ENCODE measurements around the gene CHST3.

Gene CHST3

DNA sequence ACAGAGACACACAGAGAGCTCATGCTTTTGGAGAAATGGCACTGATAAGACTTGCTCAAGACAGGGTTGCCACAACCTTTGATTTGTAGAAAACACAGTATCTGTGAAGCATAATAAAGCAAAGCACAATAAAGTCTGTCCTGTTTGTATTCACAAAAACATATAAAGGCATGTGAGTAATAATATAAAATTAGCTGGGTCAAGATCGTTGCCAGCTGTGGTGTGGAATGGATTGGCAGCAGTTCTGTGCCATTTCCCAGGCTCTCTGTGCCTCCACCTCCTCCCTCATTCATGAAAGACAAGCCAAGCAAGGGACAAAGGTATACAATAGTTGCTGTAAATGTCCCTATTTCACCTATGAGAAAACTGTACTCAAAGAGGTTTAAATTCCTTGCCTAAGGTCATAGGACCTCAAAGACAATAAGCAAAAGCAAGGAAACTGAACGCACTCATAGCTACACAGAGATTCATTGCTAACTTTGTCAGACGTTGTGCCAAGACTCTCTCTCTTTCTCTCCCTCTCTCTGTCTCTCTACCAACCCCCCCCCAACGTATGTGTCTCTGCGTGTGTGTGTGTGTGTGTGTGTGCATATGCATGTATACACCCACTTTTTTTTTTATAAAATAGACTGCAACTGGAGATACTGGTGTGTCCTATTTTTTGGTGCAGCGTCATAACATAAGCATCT lies 31.8 kb downstream of the CHST3 start:
- no peak for DNase-seq

DNA sequence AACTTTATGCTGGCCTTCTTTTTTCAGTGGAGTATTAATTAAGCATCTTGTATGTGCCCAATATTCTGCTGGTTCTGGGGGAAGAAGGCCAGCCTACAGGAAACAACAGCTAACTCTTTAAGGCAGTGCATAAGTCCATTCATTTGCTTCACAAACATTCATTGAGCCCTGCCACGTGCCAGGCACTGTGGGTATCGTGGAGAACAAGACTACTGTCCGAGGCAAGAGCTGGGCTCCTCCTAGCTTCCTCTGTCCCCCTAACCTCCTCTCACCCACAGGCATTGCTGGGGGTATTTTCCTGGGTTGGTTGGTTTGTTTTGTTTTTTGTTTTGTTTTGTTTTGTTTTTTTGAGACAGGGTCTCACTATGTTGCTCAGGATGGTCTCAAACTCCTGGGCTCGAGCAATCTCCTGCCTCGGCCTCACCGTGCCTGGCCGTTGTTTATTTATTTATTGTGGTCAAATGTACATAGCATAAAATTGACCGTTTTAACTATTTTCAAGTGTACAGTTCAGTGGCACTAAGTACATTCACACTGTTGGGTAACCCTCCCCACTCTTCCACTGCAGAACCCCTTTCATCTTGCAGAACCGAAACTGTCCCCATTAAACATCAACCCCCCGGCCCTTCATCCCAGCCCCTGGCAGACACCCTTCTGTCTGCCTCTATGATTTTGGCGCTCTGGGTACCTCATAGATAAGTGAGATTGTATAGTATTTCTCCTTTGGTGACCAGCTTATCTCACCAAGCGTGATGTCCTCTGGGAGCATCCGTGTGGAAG lies 32.6 kb downstream of the CHST3 start:
- DNase-seq = no peak

DNA sequence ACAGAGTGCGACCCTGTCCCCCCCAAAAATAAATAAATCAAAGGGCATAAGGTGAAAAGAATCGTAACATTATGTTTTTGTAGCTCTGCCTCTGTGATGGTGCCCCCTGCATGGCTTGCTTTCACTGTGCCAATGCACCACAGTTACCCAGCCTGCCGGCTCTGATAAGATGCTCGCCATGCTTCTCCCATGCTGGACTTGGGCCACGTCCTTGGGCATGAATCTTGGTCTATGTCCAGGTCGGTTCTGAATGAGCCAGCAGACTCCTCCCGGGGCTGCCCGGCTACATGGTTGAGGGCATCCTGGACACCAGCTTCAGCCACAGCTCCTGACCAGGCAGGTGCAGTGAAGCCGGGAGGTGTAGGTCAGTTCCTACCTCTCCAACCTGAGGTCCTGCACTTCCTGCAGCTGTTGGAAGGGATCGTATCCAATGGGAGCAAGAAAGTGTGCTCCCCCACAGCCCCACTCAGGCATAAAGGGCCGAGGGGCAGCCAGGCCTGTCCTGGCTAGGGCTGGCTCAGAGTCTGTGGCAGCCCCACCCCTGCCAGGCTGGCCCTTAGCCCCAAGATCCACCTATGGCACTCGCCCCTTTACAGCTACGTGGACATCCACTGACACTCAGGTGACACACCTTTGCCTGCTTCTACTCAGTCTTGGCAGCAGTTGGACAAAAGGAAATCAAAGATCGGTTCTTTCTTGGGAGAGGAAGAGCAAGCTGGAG lies 34.1 kb downstream of the CHST3 start:
- no peak for DNase-seq

DNA sequence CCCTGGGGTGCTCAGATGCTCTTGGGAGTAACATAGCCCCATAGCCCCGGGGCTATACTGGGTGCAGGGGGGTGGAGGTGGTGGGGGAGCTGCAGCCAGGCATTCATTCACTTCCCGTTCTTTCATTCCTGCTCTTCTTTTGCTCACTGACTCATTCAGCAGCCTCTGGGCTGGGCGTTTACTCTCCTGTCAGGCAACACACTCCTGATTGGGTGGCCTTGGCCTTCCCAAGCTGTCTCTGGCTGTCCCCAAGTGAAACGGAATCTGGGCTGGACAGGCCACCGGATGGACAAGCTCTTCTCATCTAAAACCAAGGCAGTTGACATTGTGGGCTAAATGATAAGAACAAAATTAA lies 34.6 kb downstream of the CHST3 start:
- DNase-seq = no peak

DNA sequence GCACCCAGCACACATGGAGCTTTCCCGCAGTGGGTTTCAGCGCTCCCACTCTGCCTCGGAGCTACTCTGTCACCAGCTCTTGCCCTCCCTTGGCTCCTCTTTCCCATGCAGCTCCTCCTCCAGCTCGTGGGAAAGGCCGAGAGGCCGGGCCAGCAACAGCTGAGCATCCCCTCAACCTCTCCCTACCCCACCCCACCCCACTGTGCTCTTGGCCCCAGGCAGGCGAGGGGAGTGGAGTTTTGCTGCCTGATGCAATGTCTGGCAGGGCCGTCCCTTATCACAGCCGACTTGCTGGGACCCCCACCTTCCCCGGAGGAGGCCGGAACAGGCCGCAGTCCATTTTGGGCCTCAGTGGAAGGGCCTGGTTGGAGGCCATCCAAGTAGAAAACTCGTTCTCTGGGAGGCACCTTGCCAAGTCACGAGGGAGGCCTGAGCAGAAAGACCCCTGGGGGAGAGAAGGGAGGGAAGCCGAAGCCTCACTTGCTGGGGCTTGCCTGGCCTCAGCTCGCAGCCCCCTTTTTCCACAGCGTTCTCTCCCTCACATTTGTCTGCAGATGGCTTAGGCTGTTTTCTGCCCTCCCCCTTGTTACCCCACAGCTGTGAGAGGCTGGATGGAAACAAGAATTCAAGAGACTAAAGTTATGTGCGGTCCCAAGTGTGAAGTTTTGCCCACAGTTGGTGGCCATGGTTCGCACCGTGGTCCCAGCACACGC lies 35.3 kb downstream of the CHST3 start:
- peak; percentile 38 for DNase-seq

DNA sequence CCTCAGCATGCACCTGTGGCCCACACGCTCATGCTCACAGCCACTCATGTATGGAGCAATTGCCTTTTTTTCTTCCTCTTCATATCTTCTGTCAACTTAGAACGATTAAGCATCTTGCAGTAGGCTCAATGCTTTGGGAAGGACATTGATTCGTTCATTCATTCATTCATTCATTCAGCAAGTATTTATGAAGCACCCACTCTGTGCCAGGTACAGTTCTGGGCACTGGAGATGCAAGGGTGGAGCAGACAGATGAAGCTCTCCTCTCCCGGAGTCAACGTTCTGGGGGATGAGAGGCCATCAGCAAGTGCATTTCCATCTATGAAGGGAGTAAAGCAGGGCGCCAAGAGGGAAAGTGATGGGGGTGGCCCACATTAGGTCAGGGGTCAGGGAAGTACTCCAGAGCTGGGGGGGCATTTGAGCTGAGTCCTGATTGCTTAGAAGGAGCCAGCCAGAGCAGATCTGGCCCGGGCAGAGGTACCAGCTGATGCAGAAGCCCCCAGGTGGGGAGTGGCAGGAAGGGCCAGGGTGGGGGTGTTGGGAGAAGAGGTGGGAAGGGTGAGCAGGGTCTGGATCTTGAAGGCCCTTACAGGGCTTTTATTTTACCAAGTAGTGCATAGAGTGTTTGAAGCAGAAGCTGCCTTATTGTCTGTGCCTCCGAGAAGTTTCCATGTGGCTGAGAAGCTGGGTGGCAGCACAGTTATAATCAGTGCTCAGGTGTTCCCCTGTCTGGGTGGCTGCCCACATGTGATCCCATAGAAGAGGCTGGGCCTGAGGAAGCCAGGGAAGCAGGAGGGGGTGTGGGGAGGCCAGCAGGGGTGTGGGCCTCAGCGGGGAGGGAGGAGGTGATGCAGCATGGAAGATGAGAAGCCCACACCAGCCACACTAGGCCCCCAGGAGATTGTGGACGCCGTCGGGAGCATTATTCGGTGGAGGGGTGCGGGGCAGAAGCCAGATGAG lies 36.2 kb downstream of the CHST3 start:
- no peak for DNase-seq

DNA sequence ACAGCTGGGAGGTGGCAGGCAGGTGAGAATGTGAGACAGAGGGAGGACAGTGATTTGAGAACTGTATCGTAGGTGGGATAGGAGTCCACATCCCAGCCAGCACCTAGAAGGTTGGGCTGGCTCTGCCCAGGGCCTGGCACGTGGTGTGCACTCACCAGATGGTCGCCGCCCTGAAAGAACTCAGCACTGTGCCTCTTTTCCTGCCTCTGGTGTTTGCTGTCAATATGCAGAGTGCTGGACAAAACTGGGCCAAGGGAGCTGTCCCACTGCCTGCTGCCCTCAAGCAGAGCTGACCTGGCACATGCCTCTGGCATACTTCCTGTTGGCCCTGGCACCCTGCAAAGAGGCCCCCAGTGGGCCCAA lies 36.8 kb downstream of the CHST3 start:
- DNase-seq = peak; percentile 14

DNA sequence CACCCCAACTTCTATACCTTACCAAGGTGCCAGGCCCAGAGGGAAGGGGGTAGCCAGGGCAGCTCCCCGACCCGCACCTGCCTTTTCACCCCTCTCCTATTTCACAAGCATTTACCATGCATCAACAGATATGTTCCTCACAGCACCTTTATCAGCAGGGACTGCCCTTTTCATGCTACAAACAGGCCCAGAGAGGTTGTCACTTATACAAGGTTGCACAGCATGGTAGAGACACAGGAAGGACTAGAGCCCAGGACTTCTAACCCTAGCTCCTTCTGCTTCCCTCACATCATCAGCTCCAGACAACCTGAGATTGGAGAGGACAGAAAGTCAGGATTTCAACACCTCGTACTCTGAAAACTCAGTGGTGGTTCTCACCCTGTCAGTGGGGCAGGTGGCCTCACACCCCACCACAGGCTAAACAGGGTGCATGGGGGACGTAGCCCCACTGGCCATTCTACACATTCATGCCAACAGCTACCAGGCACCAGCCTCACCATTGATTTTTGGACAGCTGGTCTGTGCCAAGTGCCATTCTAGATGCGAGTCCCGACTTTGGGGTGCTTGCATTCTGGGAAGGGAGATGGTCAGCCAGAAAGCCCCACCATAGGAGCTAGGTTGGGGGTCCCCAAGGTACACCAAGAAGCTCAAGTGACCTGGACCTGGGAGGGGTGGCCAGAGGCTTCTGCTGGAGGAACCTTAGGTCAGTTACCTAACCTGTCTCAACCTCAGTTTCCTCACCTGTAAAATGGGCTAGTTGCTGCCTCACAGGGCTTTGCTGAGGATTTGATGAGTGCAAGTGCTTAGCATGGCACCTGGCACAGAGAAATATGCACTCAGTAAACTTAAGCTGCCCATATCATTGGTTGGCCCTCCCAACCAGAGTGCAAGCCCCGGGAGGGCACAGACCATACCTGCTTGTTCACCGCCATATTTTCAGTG lies 38.4 kb downstream of the CHST3 start:
- DNase-seq = no peak

DNA sequence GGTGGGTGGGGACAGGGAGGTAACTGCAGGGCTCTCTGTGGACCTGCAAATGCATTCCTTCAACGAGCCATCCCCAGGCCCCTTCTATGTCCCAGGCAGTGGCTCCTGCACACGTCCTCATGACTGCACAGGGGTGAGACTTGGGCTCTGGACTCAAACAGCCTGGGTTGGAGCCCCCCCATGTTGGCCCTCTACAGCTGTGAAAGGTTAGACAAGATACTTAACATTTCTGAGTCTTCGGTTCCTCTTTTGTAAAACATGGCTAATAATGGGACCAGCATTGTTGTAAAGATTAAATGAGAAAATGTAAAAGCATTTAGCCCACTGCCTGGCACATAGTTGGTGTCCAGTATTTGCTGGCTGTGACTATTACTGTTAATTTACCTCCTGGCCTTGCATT lies 41.8 kb downstream of the CHST3 start:
- no peak for DNase-seq

DNA sequence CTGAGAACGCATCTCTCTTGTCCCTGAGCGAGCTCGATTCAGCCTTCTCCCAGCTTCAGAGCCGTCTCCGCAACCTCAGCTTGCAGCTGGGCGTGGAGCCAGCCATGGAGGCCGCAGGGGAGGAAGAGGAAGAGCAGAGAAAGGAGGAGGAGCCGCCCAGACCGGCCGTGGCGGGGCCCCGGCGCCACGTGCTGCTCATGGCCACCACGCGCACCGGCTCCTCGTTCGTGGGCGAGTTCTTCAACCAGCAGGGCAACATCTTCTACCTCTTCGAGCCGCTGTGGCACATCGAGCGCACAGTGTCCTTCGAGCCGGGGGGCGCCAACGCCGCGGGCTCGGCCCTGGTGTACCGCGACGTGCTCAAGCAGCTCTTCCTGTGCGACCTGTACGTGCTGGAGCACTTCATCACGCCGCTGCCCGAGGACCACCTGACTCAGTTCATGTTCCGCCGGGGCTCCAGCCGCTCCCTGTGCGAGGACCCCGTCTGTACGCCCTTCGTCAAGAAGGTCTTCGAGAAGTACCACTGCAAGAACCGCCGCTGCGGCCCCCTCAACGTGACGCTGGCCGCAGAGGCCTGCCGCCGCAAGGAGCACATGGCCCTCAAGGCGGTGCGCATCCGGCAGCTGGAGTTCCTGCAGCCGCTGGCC lies 43.2 kb downstream of the CHST3 start:
- no peak for DNase-seq

DNA sequence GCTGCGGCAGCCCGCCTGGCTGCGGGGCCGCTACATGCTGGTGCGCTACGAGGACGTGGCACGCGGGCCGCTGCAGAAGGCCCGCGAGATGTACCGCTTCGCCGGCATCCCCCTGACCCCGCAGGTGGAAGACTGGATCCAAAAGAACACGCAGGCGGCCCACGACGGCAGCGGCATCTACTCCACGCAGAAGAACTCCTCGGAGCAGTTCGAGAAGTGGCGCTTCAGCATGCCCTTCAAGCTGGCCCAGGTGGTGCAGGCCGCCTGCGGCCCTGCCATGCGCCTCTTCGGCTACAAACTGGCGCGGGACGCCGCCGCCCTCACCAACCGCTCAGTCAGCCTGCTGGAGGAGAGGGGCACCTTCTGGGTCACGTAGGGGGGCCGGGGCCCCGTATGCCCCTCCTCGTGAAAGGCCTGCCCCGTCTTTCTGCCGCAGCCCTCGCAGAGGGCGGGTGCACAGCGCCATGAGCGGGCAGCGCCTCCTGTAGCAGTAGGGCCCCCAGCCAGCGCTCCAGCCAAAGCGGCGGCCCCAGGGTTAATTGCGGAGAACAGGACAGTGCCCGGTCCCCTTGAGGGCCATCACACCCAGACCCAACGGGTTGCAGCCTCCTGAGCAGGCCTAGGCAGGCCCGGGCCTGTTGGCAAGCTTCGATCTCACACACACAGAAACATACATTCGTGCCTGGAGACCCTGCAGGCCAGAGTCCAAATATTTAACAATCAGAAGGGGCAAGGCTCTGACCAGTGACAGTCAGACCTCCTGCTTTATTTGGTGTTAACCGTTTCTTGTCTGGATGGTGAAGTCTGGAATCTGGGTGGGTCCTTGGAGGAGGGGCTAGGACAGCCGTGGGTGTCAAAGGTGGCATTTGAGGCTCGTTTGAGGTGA lies 44.1 kb downstream of the CHST3 start:
- no peak for DNase-seq

DNA sequence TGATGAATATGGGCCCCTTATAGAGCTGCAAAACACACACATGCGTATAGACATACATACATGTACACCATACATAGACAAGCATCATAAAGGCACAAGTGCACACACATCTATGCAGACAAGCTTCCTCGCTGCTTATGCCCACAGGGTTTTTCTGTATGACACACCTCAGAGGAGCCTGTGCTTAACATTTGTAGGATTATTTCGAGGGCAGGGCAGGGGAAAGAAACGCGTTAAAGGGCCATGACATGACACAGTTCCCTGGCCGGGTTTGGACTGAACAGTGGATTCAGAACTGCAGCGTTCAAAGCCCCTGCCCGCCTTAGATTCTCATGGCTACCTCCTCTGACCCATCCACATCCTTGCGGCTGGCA lies 44.8 kb downstream of the CHST3 start:
- no peak for DNase-seq

DNA sequence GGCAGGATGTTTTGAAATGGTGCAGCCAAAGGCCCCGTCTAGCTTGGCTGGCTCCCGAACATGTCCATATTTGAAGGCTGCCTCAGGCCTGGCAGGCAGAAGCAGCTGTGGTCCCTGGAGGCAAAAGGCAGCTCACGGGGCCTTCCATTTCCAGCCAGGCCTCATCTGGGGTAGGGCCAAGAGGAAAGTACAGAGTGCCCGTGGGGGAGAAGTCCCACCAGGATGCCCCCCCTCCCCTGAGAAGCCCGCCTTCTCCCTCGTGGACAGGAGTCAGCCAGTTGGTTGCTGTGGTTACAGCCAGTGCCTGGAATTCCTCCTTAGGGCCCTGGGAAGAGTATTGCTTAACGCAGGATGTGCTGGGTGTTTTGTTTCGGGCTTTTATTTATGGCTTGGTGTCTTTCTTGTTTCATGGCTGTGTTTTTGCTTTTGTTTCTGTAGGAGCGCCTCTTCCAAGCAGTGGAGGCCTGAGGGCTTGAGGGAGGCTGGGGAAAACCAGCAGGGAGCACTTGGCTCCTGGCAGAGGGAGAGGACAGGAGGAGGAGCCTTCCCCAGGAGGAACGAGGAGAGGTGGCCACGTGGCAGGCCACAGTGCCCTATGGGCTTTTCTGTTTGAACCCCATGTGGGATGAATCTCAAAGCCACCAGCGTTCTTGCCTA lies 45.4 kb downstream of the CHST3 start:
- no peak for DNase-seq

DNA sequence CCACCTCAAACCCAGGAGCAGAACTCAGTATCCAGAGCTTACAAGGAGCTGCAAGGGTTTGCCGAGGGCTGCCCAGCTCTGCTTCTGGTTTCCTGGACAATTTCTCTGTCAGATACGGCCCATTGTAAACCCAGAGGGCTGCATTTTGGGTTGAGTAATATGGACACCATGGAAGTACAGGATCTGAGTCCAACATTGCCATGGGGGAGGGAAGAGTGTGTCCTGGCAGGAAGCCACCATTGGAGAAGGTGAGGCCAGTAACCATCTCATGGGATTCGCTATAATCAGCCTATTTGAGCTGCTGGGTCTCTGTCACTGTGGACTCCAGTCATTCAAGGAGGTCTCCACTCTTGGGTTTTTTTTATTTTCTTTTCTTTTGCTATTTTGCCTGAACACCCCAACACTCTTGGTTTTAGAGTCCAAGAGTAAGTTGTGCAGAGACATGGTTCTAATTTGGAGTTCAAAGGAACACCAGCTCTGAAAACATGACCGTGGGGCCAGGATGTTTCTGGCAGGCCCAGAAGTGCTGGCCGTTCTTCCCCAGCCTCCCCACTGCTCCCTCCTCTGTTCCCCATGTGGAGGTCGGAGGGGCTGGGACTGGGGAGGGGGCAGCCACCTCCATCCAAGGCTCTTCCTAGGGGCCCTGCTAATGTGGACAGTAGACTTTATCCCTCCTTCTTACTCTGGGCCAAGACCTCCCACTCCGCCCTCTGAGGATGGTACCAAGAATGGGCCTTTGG lies 46.2 kb downstream of the CHST3 start:
- no peak for DNase-seq

DNA sequence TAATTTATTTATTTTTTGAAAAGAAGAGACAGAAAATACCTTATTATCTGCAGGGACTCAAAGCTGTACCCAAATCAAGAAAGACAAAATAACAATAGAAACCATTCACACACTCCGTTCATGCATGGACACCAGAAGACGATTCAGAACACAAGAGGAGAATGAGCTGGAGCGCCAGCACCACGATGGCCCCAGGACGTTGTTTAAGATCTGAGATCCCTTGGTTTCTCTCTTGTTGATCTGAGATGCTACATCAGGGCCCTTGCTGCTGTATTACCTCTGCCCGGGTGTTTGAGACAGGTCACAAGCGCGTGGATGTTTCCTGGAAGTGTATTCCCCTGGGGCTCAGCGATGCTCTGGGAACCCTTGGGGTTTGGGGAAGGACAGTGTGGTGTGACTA lies 46.8 kb downstream of the CHST3 start:
- DNase-seq = no peak

DNA sequence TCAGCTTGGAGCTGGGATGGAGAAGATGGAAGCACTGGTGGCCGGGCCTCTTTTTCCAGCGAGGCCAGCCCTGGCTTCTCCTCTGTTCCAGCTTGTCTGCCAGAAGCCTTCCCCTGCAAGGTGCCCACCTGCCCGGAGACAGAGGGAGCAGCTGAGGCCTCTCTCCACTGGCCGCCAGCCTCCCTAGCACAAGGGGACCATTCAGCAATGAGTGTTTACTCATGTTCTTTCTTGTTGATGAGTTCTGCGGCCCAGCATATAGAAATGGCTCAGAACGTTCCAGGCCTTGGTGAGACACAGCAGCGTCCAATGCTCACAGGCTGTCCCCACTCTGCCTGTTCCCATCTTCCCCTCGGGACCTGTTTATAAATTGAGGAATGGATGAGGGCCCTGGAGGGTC lies 47.3 kb downstream of the CHST3 start:
- no peak for DNase-seq

DNA sequence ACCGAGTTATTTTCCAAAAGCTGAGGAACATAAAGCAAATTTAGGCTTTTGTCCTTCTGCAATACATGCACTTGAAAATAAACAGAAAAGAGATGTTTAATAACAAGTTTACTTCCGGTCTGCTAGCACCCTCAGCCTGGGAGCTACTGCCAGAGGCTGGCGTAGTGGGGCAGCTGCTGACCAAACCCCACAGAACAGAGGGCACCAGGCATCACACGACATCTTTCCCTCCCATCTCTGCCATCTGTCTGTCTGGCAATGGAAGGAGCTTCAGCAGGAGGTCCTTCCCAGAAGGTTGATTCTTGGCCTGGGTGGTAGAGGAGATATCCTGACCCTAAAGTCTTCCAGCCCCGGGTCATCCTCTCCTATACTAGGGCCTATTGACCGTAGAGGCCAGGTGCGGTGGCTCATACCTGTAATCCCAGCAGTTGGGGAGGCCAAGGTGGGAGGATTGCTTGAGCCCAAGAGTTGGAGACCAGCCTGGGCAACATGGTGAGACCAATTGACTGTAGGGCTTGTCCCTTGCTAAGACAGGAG lies 47.8 kb downstream of the CHST3 start:
- DNase-seq = no peak

DNA sequence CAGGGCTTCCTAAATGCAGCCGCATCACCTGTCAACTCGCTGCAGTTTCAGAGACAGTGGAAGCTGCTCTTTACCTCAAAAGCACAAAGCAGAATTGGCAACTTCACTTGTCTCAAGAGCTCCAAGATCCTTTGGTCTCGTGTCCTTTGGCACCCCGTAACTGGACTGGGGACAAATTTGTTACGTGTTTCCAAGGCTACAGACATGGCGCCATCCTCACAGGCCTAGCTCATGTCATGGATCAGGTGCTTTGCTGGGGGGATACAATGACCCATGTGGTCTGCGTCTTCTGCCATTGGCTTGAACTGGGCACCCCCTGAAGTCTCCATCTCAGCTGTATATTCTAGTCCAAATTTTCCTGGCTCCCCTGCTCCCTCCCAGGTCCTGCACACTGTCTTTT lies 48.6 kb downstream of the CHST3 start:
- DNase-seq = no peak
